Testis (tissue), 2 donors: ENCODE results near the gene PRKCD.

ENCODE experiments used
- POLR2A ChIP-seq: fragments of 450-650 bp; IDR thresholded peaks from one replicate; pipeline ENCODE4 v1.6.1; 2017; ENCODE audit warnings: antibody characterized with exemption, mild to moderate bottlenecking, moderate library complexity
- TF ChIP-seq, protein P1 (sequence below), 3 experiments: fragments of 450-650 bp in 2 of 3; fragments of 200-600 bp in 1 of 3; sonication (generic) in 1 of 3; IDR thresholded peaks; one replicate each; pipeline ENCODE4 v1.5.1; 2016 to 2019; ENCODE audit warnings: antibody characterized with exemption in 3 of 3, mild to moderate bottlenecking in 2 of 3, moderate library complexity in 1 of 3

DNA sequence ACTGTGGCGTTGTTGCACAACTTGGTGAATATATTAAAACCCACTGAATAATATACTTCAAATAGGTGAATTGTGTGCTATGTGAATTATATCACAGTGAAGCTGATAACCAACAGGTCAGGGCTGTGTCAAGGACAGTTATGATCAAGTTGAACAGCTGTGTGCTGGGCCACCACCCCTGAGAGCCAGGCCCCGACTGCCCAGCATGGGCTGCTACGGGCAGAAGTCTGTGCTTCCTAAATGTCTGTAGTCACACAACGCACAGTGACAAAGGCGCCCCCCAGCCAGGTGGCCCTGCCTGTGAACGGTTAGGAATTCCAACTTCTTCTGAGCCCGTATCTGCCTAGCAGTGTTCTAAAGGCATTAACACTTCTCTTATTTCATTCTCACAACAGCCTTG, 62.0 kb downstream of the PRKCD start:
- TF ChIP-seq, protein P1, sequence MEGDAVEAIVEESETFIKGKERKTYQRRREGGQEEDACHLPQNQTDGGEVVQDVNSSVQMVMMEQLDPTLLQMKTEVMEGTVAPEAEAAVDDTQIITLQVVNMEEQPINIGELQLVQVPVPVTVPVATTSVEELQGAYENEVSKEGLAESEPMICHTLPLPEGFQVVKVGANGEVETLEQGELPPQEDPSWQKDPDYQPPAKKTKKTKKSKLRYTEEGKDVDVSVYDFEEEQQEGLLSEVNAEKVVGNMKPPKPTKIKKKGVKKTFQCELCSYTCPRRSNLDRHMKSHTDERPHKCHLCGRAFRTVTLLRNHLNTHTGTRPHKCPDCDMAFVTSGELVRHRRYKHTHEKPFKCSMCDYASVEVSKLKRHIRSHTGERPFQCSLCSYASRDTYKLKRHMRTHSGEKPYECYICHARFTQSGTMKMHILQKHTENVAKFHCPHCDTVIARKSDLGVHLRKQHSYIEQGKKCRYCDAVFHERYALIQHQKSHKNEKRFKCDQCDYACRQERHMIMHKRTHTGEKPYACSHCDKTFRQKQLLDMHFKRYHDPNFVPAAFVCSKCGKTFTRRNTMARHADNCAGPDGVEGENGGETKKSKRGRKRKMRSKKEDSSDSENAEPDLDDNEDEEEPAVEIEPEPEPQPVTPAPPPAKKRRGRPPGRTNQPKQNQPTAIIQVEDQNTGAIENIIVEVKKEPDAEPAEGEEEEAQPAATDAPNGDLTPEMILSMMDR (IDR thresholded peaks at IDR 0.05) = no peak
- no peak for TF ChIP-seq POLR2A
